ENCODE data around the gene BNC1. TPM values are rescaled to one million over a fixed set of nuclear protein-coding genes. Genes with fewer than 3 reads are reported as not detected.

Gene BNC1
- total RNA-seq, 1 donor from 2014 or later: not detected

- H3K4me3 Mint-ChIP-seq: no peak overlapping the region
- H3K36me3 Mint-ChIP-seq (ENCODE audit: low read depth): no peaks in the 10 kb centered on the region
- H3K4me1 Mint-ChIP-seq: no peaks in the 10 kb centered on the region
- H3K27me3 Mint-ChIP-seq: no peaks in the 10 kb centered on the region
- ChIA-PET CTCF (no interaction called here), POLR2A (no interaction called here)
- ATAC-seq (ENCODE audit: low read depth): no peak
- intact Hi-C loops (cut with micrococcal nuclease): no loop called here
- H3K27ac Mint-ChIP-seq: no peak overlapping the region
- no peaks in the 10 kb centered on the region for H3K9me3 Mint-ChIP-seq
- DNase-seq: no peak
- no peak for TF ChIP-seq CTCF (IDR thresholded peaks at IDR 0.05)
Measured at GRCh38 chr15:83322061-83322460, 37.6 kb upstream of the BNC1 start.

- Mint-ChIP-seq H3K4me1 (no peaks in the 10 kb centered on the region), H3K27ac (no peak overlapping the region), H3K36me3 (ENCODE audit: low read depth) (no peaks in the 10 kb centered on the region), H3K4me3 (no peak overlapping the region), H3K9me3 (no peaks in the 10 kb centered on the region), H3K27me3 (no peaks in the 10 kb centered on the region)
- POLR2A ChIA-PET: no interaction called here
- TF ChIP-seq CTCF (IDR thresholded peaks at IDR 0.05): no peak
- intact Hi-C loops (cut with micrococcal nuclease): no loop called here
- CTCF ChIA-PET: no interaction called here
- ATAC-seq (ENCODE audit: low read depth) (no peak), DNase-seq (no peak)
Measured at GRCh38 chr15:83320844-83321243, 36.4 kb upstream of the BNC1 start.

- Mint-ChIP-seq H3K4me1 (no peaks in the 10 kb centered on the region), H3K36me3 (ENCODE audit: low read depth) (no peaks in the 10 kb centered on the region), H3K27me3 (no peaks in the 10 kb centered on the region), H3K27ac (no peak overlapping the region), H3K4me3 (no peak overlapping the region), H3K9me3 (no peaks in the 10 kb centered on the region)
- TF ChIP-seq CTCF (IDR thresholded peaks at IDR 0.05): no peak
- DNase-seq (no peak), ATAC-seq (ENCODE audit: low read depth) (no peak)
- ChIA-PET POLR2A (no interaction called here), CTCF (no interaction called here)
- intact Hi-C loops (cut with micrococcal nuclease): no loop called here
Measured at GRCh38 chr15:83320404-83320803, 35.9 kb upstream of the BNC1 start.

- TF ChIP-seq CTCF (IDR thresholded peaks at IDR 0.05): no peak
Measured at GRCh38 chr15:83319771-83320170, 35.3 kb upstream of the BNC1 start.

GRCh38 chr15:83318861-83319415 lies 34.5 kb upstream of the BNC1 start:
- CTCF ChIA-PET: no interaction called here
- Mint-ChIP-seq H3K4me1 (no peaks in the 10 kb centered on the region), H3K27ac (no peak overlapping the region), H3K4me3 (no peak overlapping the region), H3K36me3 (ENCODE audit: low read depth) (no peaks in the 10 kb centered on the region), H3K27me3 (no peaks in the 10 kb centered on the region), H3K9me3 (no peaks in the 10 kb centered on the region)
- no peak for DNase-seq
- TF ChIP-seq CTCF (IDR thresholded peaks at IDR 0.05): no peak
- no peak for ATAC-seq (ENCODE audit: low read depth)
- intact Hi-C loops (cut with micrococcal nuclease): no loop called here
- POLR2A ChIA-PET: no interaction called here

More at GRCh38 chr15:83319771-83320170, 35.3 kb upstream of the BNC1 start:
- H3K9me3 Mint-ChIP-seq: no peaks in the 10 kb centered on the region
- DNase-seq (no peak), ATAC-seq (ENCODE audit: low read depth) (no peak)
- no peak overlapping the region for H3K27ac Mint-ChIP-seq
- no peaks in the 10 kb centered on the region for H3K27me3 Mint-ChIP-seq
- ChIA-PET POLR2A (no interaction called here), CTCF (no interaction called here)
- no peaks in the 10 kb centered on the region for H3K4me1 Mint-ChIP-seq
- intact Hi-C loops (cut with micrococcal nuclease): no loop called here
- no peak overlapping the region for H3K4me3 Mint-ChIP-seq
- H3K36me3 Mint-ChIP-seq (ENCODE audit: low read depth): no peaks in the 10 kb centered on the region
